D721Med (cell line): Measurements from ENCODE around the gene NAP1L3.

Experiments
- DNase-seq: peaks from one replicate; pipeline ENCODE4 v3.0.0; 2011; ENCODE audit warnings: low spot score; ENCODE audit not compliant: insufficient read length
- FAIRE-seq: peaks from 2 replicates; lab custom pipeline; 2011; peaks lifted over from hg19 to GRCh38; lab: Jason Lieb, UNC
- CTCF ChIP-seq: IDR thresholded peaks from 2 replicates; pipeline ENCODE4 v1.5.1; 2012; ENCODE audit warnings: mild to moderate bottlenecking, control low read depth; ENCODE audit not compliant: insufficient read depth; ENCODE audit errors: missing control alignments

The NAP1L3 gene

GRCh38 chrX:93673056-93673868 lies at the start of gene NAP1L3:
Gene NAP1L3 (minus strand): TSS chrX:93673578. CDS start chrX:93673304, 274 bp downstream.
- DNase-seq: peak; percentile 14
- no peak for TF ChIP-seq CTCF
- FAIRE-seq: peak; percentile 90

GRCh38 chrX:93711076-93711475 lies 37.7 kb upstream of the NAP1L3 start:
- DNase-seq: no peak
- no peak for FAIRE-seq
- no peak for TF ChIP-seq CTCF

GRCh38 chrX:93703701-93704100 lies 30.3 kb upstream of the NAP1L3 start:
- TF ChIP-seq CTCF: no peak
- no peak for FAIRE-seq
- DNase-seq: no peak

GRCh38 chrX:93695981-93696380 lies 22.6 kb upstream of the NAP1L3 start:
- DNase-seq (no peak), FAIRE-seq (no peak)
- TF ChIP-seq CTCF: no peak

GRCh38 chrX:93673869-93674271 lies 492 bp upstream of the NAP1L3 start, which contains the start of gene FAM133A:
Gene FAM133A (plus strand): TSS chrX:93674206. CDS start chrX:93709420, 35,214 bp downstream.
- DNase-seq (no peak), FAIRE-seq (peak; percentile 21)
- TF ChIP-seq CTCF: no peak

- no peak for FAIRE-seq
- no peak for DNase-seq
- no peak for TF ChIP-seq CTCF
Measured at GRCh38 chrX:93660575-93660974, 12.8 kb downstream of the NAP1L3 start.

- no peak for TF ChIP-seq CTCF
- FAIRE-seq (no peak), DNase-seq (no peak)
Measured at GRCh38 chrX:93649381-93649780, 24.0 kb downstream of the NAP1L3 start.
